OCI-LY3 (cell line): ENCODE data around the gene IL17REL.

Source experiments
- H2AFZ ChIP-seq: fragments of 200-600, 300-600 bp; shearing (Covaris generic); 2 replicates; pipeline ENCODE4 v1.6.0; 2014; ENCODE audit warnings: antibody characterized with exemption, low read depth, low read length
- H3K27ac ChIP-seq: fragments of 200-600, 300-600 bp; sonication (generic); 2 replicates; pipeline ENCODE4 v1.5.1; 2014; ENCODE audit warnings: mild to moderate bottlenecking, low read length, moderate library complexity, mixed read lengths
- H3K27me3 ChIP-seq: fragments of 200-600, 300-600 bp; sonication (generic); 2 replicates; pipeline ENCODE4 v1.6.1; 2014; ENCODE audit warnings: low read depth, low read length, mixed read lengths
- H3K36me3 ChIP-seq: fragments of 200-600, 300-600 bp; sonication (generic); replicated peaks from 2 replicates; pipeline ENCODE3; 2014; ENCODE audit warnings: low read depth, low read length, mixed read lengths
- H3K4me1 ChIP-seq: fragments of 300-600, 200-600 bp; sonication (generic); 2 replicates; pipeline ENCODE4 v1.6.1; 2014; ENCODE audit warnings: low read length, mixed read lengths
- H3K4me2 ChIP-seq: fragments of 200-600, 300-600 bp; sonication (generic); 2 replicates; pipeline ENCODE4 v1.6.1; 2014; ENCODE audit warnings: low read length, mixed read lengths
- H3K4me3 ChIP-seq: fragments of 300-600, 200-600 bp; sonication (generic); 2 replicates; pipeline ENCODE4 v1.5.1; 2014; ENCODE audit warnings: antibody characterized with exemption, mild to moderate bottlenecking, low read length, moderate library complexity
- H3K79me2 ChIP-seq: fragments of 300-600, 200-600 bp; shearing (Covaris generic); 2 replicates; pipeline ENCODE4 v1.6.1; 2014; ENCODE audit warnings: mild to moderate bottlenecking, low read length, mixed read lengths
- H3K9ac ChIP-seq: fragments of 300-600, 200-600 bp; shearing (Covaris generic); 2 replicates; pipeline ENCODE4 v1.6.0; 2014; ENCODE audit warnings: mild to moderate bottlenecking, low read length, moderate library complexity
- H3K9me3 ChIP-seq: fragments of 200-600, 300-600 bp; shearing (Covaris generic); 2 replicates; pipeline ENCODE4 v1.6.1; 2014; ENCODE audit warnings: low read length, mixed read lengths; ENCODE audit not compliant: insufficient read depth
- H4K20me1 ChIP-seq: fragments of 200-600, 300-600 bp; sonication (generic); 2 replicates; pipeline ENCODE4 v1.6.1; 2016; ENCODE audit warnings: low read length, mixed read lengths; ENCODE audit not compliant: insufficient read depth
- EZH2phosphoT487 ChIP-seq: fragments of 200-600 bp; shearing (Covaris generic); IDR thresholded peaks from 2 replicates; pipeline ENCODE4 v1.6.1; 2018; ENCODE audit warnings: antibody characterized with exemption, mixed run types, low read depth
- TF ChIP-seq, protein P1 (sequence below): fragments of 200-600, 300-600 bp; sonication (generic); IDR thresholded peaks from 2 replicates; pipeline ENCODE4 v1.5.1; 2014; ENCODE audit warnings: antibody characterized with exemption, low read length, low read depth

IL17REL gene

DNA sequence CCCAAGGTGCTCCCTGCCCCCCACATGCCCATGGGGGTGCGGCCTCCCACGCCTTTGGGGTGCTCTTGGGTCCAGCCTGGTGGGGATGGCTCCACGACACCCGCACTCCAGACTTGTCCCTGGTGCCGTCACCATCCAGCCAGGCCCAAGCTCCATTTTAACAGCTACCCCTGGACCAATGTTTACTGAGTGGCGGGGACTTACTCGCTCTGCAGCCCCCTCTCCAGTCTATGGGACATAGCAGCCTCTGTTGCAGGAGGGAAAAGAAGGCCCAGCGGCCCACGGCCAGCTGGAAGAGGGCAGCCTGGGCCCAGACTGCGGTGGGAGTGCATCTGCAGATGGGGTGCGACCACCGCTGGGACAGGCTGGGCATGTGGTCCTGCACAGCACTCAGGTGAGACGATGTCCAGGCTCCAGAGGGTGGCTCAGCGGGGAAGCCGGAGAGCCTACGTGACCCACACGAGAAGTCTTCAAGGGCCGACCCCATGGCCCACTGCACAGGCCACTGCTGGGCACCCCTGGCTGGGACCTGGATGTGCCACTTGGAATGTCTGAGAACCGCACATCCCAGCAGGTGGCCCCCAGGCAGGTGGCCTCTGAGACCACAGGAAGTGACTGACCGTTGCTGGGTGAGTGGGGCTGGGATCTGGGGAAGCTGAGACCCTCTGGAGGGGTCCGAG is 18.1 kb downstream of the IL17REL start:
- no peak overlapping the region for H3K4me3 ChIP-seq
- peaks cover 8% of the 10 kb centered on the region for H3K4me1 ChIP-seq
- H3K27ac ChIP-seq: no peak overlapping the region
- no peak overlapping the region for H3K9ac ChIP-seq
- no peak overlapping the region for H2AFZ ChIP-seq
- H3K4me2 ChIP-seq: no peak overlapping the region
- H3K27me3 ChIP-seq: no peaks in the 10 kb centered on the region; the same call in 1 of the 2 replicates
- no peak for TF ChIP-seq EZH2phosphoT487
- TF ChIP-seq, protein P1, sequence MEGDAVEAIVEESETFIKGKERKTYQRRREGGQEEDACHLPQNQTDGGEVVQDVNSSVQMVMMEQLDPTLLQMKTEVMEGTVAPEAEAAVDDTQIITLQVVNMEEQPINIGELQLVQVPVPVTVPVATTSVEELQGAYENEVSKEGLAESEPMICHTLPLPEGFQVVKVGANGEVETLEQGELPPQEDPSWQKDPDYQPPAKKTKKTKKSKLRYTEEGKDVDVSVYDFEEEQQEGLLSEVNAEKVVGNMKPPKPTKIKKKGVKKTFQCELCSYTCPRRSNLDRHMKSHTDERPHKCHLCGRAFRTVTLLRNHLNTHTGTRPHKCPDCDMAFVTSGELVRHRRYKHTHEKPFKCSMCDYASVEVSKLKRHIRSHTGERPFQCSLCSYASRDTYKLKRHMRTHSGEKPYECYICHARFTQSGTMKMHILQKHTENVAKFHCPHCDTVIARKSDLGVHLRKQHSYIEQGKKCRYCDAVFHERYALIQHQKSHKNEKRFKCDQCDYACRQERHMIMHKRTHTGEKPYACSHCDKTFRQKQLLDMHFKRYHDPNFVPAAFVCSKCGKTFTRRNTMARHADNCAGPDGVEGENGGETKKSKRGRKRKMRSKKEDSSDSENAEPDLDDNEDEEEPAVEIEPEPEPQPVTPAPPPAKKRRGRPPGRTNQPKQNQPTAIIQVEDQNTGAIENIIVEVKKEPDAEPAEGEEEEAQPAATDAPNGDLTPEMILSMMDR: no peak
- no peaks in the 10 kb centered on the region for H3K36me3 ChIP-seq
- H3K9me3 ChIP-seq: no peaks in the 10 kb centered on the region
- no peaks in the 10 kb centered on the region for H3K79me2 ChIP-seq
- no peaks in the 10 kb centered on the region for H4K20me1 ChIP-seq

DNA sequence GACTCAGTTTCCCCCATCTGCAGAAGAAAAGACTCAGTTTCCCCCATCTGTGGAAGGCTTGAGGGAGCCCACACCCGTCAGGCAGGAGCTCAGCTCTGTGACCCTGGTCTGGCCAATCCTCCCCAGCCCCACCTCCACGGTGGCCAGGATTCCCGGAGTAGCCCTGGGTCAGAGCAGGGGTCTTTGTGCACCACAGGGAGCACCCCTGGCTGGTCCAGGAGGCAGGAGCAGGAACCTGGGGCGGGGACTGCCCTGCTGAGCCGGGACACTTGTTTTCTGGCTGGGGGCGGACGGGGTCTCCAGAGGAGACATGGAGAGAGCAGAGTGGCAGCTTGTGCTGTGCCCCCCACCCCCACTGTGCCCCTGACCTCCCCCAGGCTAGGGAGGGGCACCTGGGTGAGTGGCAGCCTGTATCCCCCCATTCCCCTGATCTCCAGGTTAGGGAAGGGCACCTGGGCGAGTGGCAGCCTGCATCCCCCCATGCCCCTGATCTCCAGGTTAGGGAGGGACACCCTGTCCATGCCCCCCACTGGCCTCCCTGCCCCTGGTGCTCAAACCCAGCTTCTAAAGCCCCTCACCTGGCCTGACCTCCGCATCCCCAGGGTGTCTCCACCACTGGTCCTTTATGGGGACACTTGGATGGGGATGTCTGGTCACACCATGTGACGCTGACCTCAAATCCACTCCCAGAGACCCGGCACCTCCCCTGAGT is 18.8 kb downstream of the IL17REL start:
- Histone ChIP-seq H3K27me3 (no peaks in the 10 kb centered on the region; the same call in 1 of the 2 replicates), H3K9me3 (no peaks in the 10 kb centered on the region), H3K27ac (no peak overlapping the region), H3K9ac (no peak overlapping the region), H3K4me2 (peak overlapping the region; percentile 74), H2AFZ (no peak overlapping the region), H3K79me2 (no peaks in the 10 kb centered on the region), H3K36me3 (no peaks in the 10 kb centered on the region), H3K4me1 (peaks cover 8% of the 10 kb centered on the region), H4K20me1 (no peaks in the 10 kb centered on the region), H3K4me3 (no peak overlapping the region)
- no peak for TF ChIP-seq EZH2phosphoT487
- TF ChIP-seq, protein P1: no peak

DNA sequence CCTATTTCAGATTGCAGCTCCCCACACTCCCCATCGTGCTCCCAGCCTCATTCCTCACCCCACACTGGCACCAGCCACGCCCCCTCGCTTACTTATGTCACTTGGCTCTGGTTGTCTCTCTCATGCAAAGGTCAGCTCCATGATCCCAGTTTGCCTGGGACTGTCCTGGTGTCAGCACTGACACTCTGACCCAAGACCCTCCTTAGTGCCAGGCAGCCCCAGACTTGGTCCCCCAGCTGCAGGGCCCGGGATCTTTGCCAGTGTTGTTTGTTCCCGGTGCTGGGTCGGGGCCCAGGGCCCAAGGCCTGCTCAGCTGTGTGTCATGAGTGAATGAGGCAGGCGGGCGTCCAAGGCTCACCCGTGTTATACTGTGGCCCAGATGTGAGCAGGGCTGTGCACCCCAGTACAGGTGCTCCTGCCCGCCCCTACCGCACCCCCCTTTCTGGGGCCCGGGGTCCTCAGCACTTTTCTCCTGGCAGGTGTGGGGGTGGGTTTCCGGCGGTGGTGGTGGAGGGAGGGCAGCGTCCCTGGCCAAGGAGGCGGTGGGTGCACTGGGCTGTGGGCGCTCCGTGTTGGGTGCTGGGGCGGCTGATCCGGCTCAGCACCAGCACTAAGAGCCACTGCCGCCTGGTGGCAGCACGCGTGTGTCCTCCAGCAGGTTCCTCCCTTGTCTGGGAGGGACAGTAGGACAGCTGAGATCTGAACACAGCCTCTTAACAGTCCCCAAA is 19.5 kb downstream of the IL17REL start:
- H3K27me3 ChIP-seq: no peaks in the 10 kb centered on the region; the same call in 1 of the 2 replicates
- H3K79me2 ChIP-seq: no peaks in the 10 kb centered on the region
- H3K9me3 ChIP-seq: no peaks in the 10 kb centered on the region
- peak overlapping the region; percentile 36; the same call in 1 of the 2 replicates for H2AFZ ChIP-seq
- H3K4me2 ChIP-seq: peak overlapping the region; percentile 74
- H4K20me1 ChIP-seq: no peaks in the 10 kb centered on the region
- H3K9ac ChIP-seq: peak overlapping the region; percentile 37; the same call in 1 of the 2 replicates
- H3K27ac ChIP-seq: no peak overlapping the region
- peak overlapping the region; percentile 71 for H3K4me3 ChIP-seq
- no peak for TF ChIP-seq EZH2phosphoT487
- TF ChIP-seq, protein P1: peak; percentile 70
- H3K4me1 ChIP-seq: peaks cover 8% of the 10 kb centered on the region
- no peaks in the 10 kb centered on the region for H3K36me3 ChIP-seq
